ENCODE measurements around the gene ITGA2.

ITGA2 gene

DNA sequence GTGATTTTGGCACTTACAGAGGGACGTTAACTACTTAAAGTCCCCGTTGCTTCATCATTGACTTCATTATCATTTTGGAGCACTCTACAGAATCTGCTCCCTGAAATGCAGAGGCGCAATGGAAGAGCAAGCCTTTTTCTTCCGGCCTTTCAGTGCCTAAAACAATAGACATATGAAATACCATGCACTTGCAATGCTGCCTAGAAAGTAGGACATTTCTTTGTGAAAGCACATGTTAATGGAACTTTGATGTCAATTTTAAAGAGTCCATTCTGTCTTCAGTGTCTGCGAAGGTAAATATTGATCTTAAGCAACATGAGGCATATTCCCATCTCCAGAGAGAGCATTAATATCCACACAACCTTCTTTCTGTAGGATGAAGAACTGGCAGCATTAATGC lies 36.3 kb downstream of the ITGA2 start:
- no peak for TF ChIP-seq EZH2phosphoT487 (conservative IDR thresholded peaks at IDR 0.05; ENCODE audit: low read length)
- TF ChIP-seq, protein P1, sequence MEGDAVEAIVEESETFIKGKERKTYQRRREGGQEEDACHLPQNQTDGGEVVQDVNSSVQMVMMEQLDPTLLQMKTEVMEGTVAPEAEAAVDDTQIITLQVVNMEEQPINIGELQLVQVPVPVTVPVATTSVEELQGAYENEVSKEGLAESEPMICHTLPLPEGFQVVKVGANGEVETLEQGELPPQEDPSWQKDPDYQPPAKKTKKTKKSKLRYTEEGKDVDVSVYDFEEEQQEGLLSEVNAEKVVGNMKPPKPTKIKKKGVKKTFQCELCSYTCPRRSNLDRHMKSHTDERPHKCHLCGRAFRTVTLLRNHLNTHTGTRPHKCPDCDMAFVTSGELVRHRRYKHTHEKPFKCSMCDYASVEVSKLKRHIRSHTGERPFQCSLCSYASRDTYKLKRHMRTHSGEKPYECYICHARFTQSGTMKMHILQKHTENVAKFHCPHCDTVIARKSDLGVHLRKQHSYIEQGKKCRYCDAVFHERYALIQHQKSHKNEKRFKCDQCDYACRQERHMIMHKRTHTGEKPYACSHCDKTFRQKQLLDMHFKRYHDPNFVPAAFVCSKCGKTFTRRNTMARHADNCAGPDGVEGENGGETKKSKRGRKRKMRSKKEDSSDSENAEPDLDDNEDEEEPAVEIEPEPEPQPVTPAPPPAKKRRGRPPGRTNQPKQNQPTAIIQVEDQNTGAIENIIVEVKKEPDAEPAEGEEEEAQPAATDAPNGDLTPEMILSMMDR (IDR thresholded peaks at IDR 0.05; ENCODE audit: insufficient read depth, low read length, poor library complexity, severe bottlenecking), result no peak
- Histone ChIP-seq H2AFZ (ENCODE audit: low read depth, low read length, severe bottlenecking) (no peak overlapping the region), H3K27ac (ENCODE audit: low read depth, low read length) (no peak overlapping the region), H4K20me1 (ENCODE audit: low read depth, low read length) (no peaks in the 10 kb centered on the region), H3K4me3 (ENCODE audit: insufficient read depth, low read length, poor library complexity, severe bottlenecking) (no peak overlapping the region), H3K9ac (ENCODE audit: low read length) (no peak overlapping the region), H3K9me3 (ENCODE audit: insufficient read depth, low read length) (no peaks in the 10 kb centered on the region), H3K4me2 (ENCODE audit: low read depth, low read length, poor library complexity, severe bottlenecking) (no peak overlapping the region), H3F3A (ENCODE audit: insufficient read depth) (no peaks in the 10 kb centered on the region), H3K79me2 (ENCODE audit: insufficient read depth, low read length) (no peaks in the 10 kb centered on the region), H3K27me3 (ENCODE audit: low read length) (no peaks in the 10 kb centered on the region), H3K9me2 (replicated peaks; ENCODE audit: insufficient read depth, low read length) (no peaks in the 10 kb centered on the region), H3K36me3 (ENCODE audit: low read length) (no peaks in the 10 kb centered on the region)

DNA sequence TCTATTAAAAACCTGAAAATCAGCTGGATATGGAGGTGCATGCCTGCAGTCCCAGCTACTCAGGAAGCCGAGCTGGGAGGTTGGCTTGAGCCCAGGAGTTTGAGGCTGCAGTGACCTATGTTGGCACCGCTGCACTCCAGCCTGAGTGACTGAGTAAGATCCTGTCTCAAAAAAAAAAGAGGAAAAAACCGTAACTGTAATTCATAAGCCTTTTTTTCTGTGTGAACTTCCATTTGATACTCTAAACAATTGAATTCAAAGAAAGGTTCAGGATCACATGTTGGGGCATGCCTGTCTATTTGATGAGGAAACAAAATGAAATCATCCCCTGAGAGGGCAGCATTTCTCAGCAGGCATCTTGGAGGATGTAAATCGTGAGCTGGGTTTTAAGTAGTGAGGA lies 38.8 kb downstream of the ITGA2 start:
- no peak overlapping the region for H3K4me2 ChIP-seq (ENCODE audit: low read depth, low read length, poor library complexity, severe bottlenecking)
- H3K36me3 ChIP-seq (ENCODE audit: low read length), result no peaks in the 10 kb centered on the region

DNA sequence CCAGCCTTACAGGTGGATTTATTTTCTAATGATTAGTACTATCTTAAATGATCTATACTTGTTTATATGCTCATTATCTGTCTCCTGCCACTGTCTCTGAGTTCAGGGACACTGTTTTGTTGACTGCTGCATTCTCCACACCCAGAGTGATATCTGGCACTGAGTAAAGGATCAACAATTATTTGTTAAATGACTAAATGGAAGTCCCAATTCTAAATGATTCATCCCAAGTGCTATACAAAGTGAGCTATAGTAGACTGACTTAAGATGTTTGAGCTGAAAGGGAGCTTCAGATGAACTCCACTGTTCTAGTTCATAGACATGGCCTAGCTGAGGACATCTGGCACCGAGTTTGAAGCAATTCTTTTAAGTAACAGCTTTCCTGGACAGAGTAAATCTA lies 40.5 kb downstream of the ITGA2 start:
- H3K79me2 ChIP-seq (ENCODE audit: insufficient read depth, low read length), result no peaks in the 10 kb centered on the region
- H3K9ac ChIP-seq (ENCODE audit: low read length), result no peak overlapping the region
- H3K4me2 ChIP-seq (ENCODE audit: low read depth, low read length, poor library complexity, severe bottlenecking), result no peak overlapping the region
- H3K9me2 ChIP-seq (replicated peaks; ENCODE audit: insufficient read depth, low read length), result no peaks in the 10 kb centered on the region
- no peaks in the 10 kb centered on the region for H3K9me3 ChIP-seq (ENCODE audit: insufficient read depth, low read length)
- no peaks in the 10 kb centered on the region for H3F3A ChIP-seq (ENCODE audit: insufficient read depth)
- H4K20me1 ChIP-seq (ENCODE audit: low read depth, low read length), result no peaks in the 10 kb centered on the region
- H2AFZ ChIP-seq (ENCODE audit: low read depth, low read length, severe bottlenecking), result no peak overlapping the region
- no peaks in the 10 kb centered on the region for H3K27me3 ChIP-seq (ENCODE audit: low read length)
- no peak overlapping the region for H3K27ac ChIP-seq (ENCODE audit: low read depth, low read length)
- H3K36me3 ChIP-seq (ENCODE audit: low read length), result no peaks in the 10 kb centered on the region
- H3K4me3 ChIP-seq (ENCODE audit: insufficient read depth, low read length, poor library complexity, severe bottlenecking), result no peak overlapping the region
- TF ChIP-seq, protein P1 (IDR thresholded peaks at IDR 0.05; ENCODE audit: insufficient read depth, low read length, poor library complexity, severe bottlenecking), result no peak
- TF ChIP-seq EZH2phosphoT487 (conservative IDR thresholded peaks at IDR 0.05; ENCODE audit: low read length), result no peak

More for the DNA sequence above, 38.8 kb downstream of the ITGA2 start:
- TF ChIP-seq, protein P1 (IDR thresholded peaks at IDR 0.05; ENCODE audit: insufficient read depth, low read length, poor library complexity, severe bottlenecking), result no peak
- no peak for TF ChIP-seq EZH2phosphoT487 (conservative IDR thresholded peaks at IDR 0.05; ENCODE audit: low read length)
- no peaks in the 10 kb centered on the region for H3K9me2 ChIP-seq (replicated peaks; ENCODE audit: insufficient read depth, low read length)
- no peak overlapping the region for H3K27ac ChIP-seq (ENCODE audit: low read depth, low read length)
- H4K20me1 ChIP-seq (ENCODE audit: low read depth, low read length), result no peaks in the 10 kb centered on the region
- H2AFZ ChIP-seq (ENCODE audit: low read depth, low read length, severe bottlenecking), result no peak overlapping the region
- H3K27me3 ChIP-seq (ENCODE audit: low read length), result no peaks in the 10 kb centered on the region
- H3K4me3 ChIP-seq (ENCODE audit: insufficient read depth, low read length, poor library complexity, severe bottlenecking), result no peak overlapping the region
- H3F3A ChIP-seq (ENCODE audit: insufficient read depth), result no peaks in the 10 kb centered on the region
- no peak overlapping the region for H3K9ac ChIP-seq (ENCODE audit: low read length)
- H3K9me3 ChIP-seq (ENCODE audit: insufficient read depth, low read length), result no peaks in the 10 kb centered on the region
- H3K79me2 ChIP-seq (ENCODE audit: insufficient read depth, low read length), result no peaks in the 10 kb centered on the region
